ENCODE data around the gene NAV2.

The NAV2 gene

DNA sequence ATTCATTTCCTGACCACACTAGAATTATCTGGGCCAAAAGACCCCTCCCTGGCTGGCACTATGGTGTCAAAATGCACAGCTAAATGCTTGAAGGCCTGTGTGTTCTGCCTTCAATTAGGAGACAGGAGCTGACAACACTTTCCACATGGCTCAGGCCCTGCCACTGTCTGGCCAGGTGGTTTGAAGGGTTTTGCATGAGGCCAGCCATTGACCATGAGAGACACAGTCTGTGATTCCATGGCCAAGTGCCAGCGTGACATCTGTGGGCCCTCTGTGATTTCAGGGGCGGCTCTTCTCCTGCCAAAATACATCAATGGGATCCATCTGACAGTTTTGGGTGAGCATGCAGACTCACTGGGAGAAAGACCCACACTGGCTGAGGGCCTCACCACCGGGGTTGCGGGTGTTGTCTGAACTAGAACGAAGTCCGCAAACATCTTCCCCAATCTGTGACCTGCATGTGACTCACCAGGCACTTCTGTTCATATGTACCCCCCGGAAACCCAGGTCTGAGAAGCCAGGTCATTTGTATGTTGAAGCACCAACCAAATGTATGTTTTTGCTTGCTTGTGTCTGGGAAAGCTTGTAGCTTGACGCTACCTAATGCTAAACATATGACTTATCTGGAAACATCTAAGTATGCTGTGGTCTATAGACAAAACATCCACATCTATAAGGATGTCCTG, 20.7 kb upstream of the NAV2 start:
- Histone ChIP-seq H3K36me3 (ENCODE audit: control insufficient read depth in 1 of 2, insufficient read depth in 2 of 2, low read length in 2 of 2) (no peaks in the 10 kb centered on the region), H3K4me1 (ENCODE audit: control insufficient read depth in 1 of 2, insufficient read depth in 2 of 2, low read length in 2 of 2) (no peaks in the 10 kb centered on the region), H3K4me2 (ENCODE audit: low read length) (no peak overlapping the region), H2BK5ac (ENCODE audit: low read depth, low read length, poor library complexity) (no peak overlapping the region), H3K27ac (ENCODE audit: low read depth, low read length) (no peak overlapping the region), H3K9ac (ENCODE audit: low read length) (no peak overlapping the region), H4K12ac (ENCODE audit: low read depth, low read length) (no peak overlapping the region), H4K91ac (ENCODE audit: low read depth, low read length) (no peak overlapping the region), H3K18ac (ENCODE audit: low read length) (no peak overlapping the region), H3K4ac (ENCODE audit: low read depth, low read length) (no peak overlapping the region), H3K4me3 (ENCODE audit: low read depth, low read length) (no peak overlapping the region), H2BK120ac (ENCODE audit: insufficient read depth, low read length, poor library complexity) (no peak overlapping the region), H2AK5ac (ENCODE audit: low read length) (no peak overlapping the region), H3K79me2 (ENCODE audit: control insufficient read depth, insufficient read depth, low read length, poor library complexity) (no peaks in the 10 kb centered on the region), H3K14ac (ENCODE audit: low read length) (no peak overlapping the region), H3K27me3 (ENCODE audit: insufficient read depth, low read length) (no peaks in the 10 kb centered on the region), H4K8ac (ENCODE audit: low read depth, low read length) (no peak overlapping the region), H3K23ac (ENCODE audit: low read length) (no peak overlapping the region), H2BK12ac (ENCODE audit: low read length) (no peak overlapping the region), H3K9me3 (ENCODE audit: insufficient read depth, low read depth, low read length) (no peaks in the 10 kb centered on the region), H2AFZ (ENCODE audit: insufficient read depth, low read length, poor library complexity) (no peak overlapping the region), H3K79me1 (ENCODE audit: low read length) (no peaks in the 10 kb centered on the region)
- DNase-seq, result no peak
- no CpG with 5 or more reads among the region's 8 CpGs for WGBS (ENCODE audit: extremely low coverage, insufficient coverage, insufficient read length)

GRCh38 chr11:19693146-19693545, 19.5 kb upstream of the NAV2 start:
- H3K27me3 ChIP-seq (ENCODE audit: insufficient read depth, low read length), result no peaks in the 10 kb centered on the region
- H3K18ac ChIP-seq (ENCODE audit: low read length), result no peak overlapping the region
- H3K23ac ChIP-seq (ENCODE audit: low read length), result no peak overlapping the region
- no peaks in the 10 kb centered on the region for H3K79me1 ChIP-seq (ENCODE audit: low read length)
- H3K4me2 ChIP-seq (ENCODE audit: low read length), result no peak overlapping the region
- H3K4me1 ChIP-seq (ENCODE audit: control insufficient read depth in 1 of 2, insufficient read depth in 2 of 2, low read length in 2 of 2), result peaks cover 0 to 2% of the 10 kb centered on the region in 2 experiments
- no peaks in the 10 kb centered on the region for H3K79me2 ChIP-seq (ENCODE audit: control insufficient read depth, insufficient read depth, low read length, poor library complexity)
- no peak overlapping the region for H4K8ac ChIP-seq (ENCODE audit: low read depth, low read length)
- H2AK5ac ChIP-seq (ENCODE audit: low read length), result no peak overlapping the region
- H3K14ac ChIP-seq (ENCODE audit: low read length), result no peak overlapping the region
- H3K4me3 ChIP-seq (ENCODE audit: low read depth, low read length), result no peak overlapping the region
- H2BK12ac ChIP-seq (ENCODE audit: low read length), result no peak overlapping the region
- no peak overlapping the region for H3K4ac ChIP-seq (ENCODE audit: low read depth, low read length)
- no peak for DNase-seq
- H2BK120ac ChIP-seq (ENCODE audit: insufficient read depth, low read length, poor library complexity), result no peak overlapping the region
- H3K9ac ChIP-seq (ENCODE audit: low read length), result no peak overlapping the region
- H3K36me3 ChIP-seq (ENCODE audit: control insufficient read depth in 1 of 2, insufficient read depth in 2 of 2, low read length in 2 of 2), result no peaks in the 10 kb centered on the region
- no peak overlapping the region for H4K12ac ChIP-seq (ENCODE audit: low read depth, low read length)
- no peak overlapping the region for H3K27ac ChIP-seq (ENCODE audit: low read depth, low read length)
- H3K9me3 ChIP-seq (ENCODE audit: insufficient read depth, low read depth, low read length), result no peaks in the 10 kb centered on the region
- WGBS (ENCODE audit: extremely low coverage, insufficient coverage, insufficient read length), result no CpG with 5 or more reads among the region's 5 CpGs
- no peak overlapping the region for H2AFZ ChIP-seq (ENCODE audit: insufficient read depth, low read length, poor library complexity)
- no peak overlapping the region for H2BK5ac ChIP-seq (ENCODE audit: low read depth, low read length, poor library complexity)
- no peak overlapping the region for H4K91ac ChIP-seq (ENCODE audit: low read depth, low read length)

DNA sequence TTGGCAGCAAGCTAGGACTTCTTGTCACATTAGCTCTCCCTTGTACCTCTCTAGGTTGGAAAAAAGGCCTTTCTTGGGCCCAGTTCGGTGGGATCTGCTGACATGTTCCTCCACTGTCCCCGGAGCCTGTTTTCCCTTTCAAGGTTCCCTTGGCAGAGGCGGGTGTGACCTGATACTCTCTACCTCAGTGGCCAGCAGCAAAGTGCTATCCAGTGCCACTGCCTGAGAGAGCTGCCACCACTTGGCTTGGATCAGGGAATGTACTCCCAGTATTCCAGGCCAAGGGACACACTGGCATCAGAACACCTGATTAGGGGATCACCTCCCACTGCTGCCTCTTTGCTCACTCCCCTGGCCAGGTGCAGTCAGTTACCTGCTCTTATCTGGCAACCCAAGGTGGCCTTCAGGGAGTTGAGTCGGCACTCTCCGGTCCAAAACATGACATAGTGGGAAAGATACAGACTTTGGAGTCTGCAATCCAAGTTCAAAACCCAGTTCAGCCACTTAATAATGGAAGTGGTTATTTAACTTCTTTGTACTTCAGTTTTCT, 17.8 kb upstream of the NAV2 start:
- no peaks in the 10 kb centered on the region for H3K79me1 ChIP-seq (ENCODE audit: low read length)
- H3K27ac ChIP-seq (ENCODE audit: low read depth, low read length), result no peak overlapping the region
- H2BK12ac ChIP-seq (ENCODE audit: low read length), result no peak overlapping the region
- peaks cover 0 to 2% of the 10 kb centered on the region in 2 experiments for H3K4me1 ChIP-seq (ENCODE audit: control insufficient read depth in 1 of 2, insufficient read depth in 2 of 2, low read length in 2 of 2)
- H2AK5ac ChIP-seq (ENCODE audit: low read length), result no peak overlapping the region
- H2BK120ac ChIP-seq (ENCODE audit: insufficient read depth, low read length, poor library complexity), result no peak overlapping the region
- H3K9ac ChIP-seq (ENCODE audit: low read length), result no peak overlapping the region
- H3K18ac ChIP-seq (ENCODE audit: low read length), result no peak overlapping the region
- DNase-seq, result no peak
- H2BK5ac ChIP-seq (ENCODE audit: low read depth, low read length, poor library complexity), result no peak overlapping the region
- no peak overlapping the region for H3K14ac ChIP-seq (ENCODE audit: low read length)
- H3K79me2 ChIP-seq (ENCODE audit: control insufficient read depth, insufficient read depth, low read length, poor library complexity), result no peaks in the 10 kb centered on the region
- H3K4me2 ChIP-seq (ENCODE audit: low read length), result no peak overlapping the region
- no peaks in the 10 kb centered on the region for H3K36me3 ChIP-seq (ENCODE audit: control insufficient read depth in 1 of 2, insufficient read depth in 2 of 2, low read length in 2 of 2)
- no peak overlapping the region for H2AFZ ChIP-seq (ENCODE audit: insufficient read depth, low read length, poor library complexity)
- no peak overlapping the region for H4K12ac ChIP-seq (ENCODE audit: low read depth, low read length)
- H3K9me3 ChIP-seq (ENCODE audit: insufficient read depth, low read depth, low read length), result no peaks in the 10 kb centered on the region
- no peak overlapping the region for H3K23ac ChIP-seq (ENCODE audit: low read length)
- H4K91ac ChIP-seq (ENCODE audit: low read depth, low read length), result no peak overlapping the region
- H3K4me3 ChIP-seq (ENCODE audit: low read depth, low read length), result no peak overlapping the region
- no CpG with 5 or more reads among the region's 5 CpGs for WGBS (ENCODE audit: extremely low coverage, insufficient coverage, insufficient read length)
- no peak overlapping the region for H4K8ac ChIP-seq (ENCODE audit: low read depth, low read length)
- H3K4ac ChIP-seq (ENCODE audit: low read depth, low read length), result no peak overlapping the region
- no peaks in the 10 kb centered on the region for H3K27me3 ChIP-seq (ENCODE audit: insufficient read depth, low read length)

DNA sequence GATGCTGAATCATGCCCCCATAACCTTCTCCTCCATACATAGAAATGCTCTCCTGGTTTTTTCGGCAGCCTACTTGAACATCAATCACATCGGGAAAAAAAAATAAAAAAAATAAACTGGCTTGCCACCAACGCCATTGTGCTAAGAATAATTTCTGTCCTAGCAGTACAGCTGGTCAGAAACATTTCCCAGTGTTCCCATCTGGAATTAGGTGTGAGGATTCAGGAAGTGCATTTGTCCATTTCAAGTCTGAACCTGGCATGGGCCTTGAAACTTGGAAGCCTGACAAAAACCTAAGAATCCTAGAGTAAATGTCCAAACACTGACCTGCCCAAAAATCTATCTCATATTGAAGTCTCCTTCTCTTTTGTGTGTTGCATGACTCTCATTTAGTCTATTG, 16.6 kb upstream of the NAV2 start:
- no peak for DNase-seq
- H2BK5ac ChIP-seq (ENCODE audit: low read depth, low read length, poor library complexity), result no peak overlapping the region
- no peak overlapping the region for H4K91ac ChIP-seq (ENCODE audit: low read depth, low read length)
- no peaks in the 10 kb centered on the region for H3K36me3 ChIP-seq (ENCODE audit: control insufficient read depth in 1 of 2, insufficient read depth in 2 of 2, low read length in 2 of 2)
- H3K79me1 ChIP-seq (ENCODE audit: low read length), result no peaks in the 10 kb centered on the region
- H3K4me1 ChIP-seq (ENCODE audit: control insufficient read depth in 1 of 2, insufficient read depth in 2 of 2, low read length in 2 of 2), result peaks cover 0 to 2% of the 10 kb centered on the region in 2 experiments
- no peaks in the 10 kb centered on the region for H3K9me3 ChIP-seq (ENCODE audit: insufficient read depth, low read depth, low read length)
- H3K14ac ChIP-seq (ENCODE audit: low read length), result no peak overlapping the region
- no peak overlapping the region for H3K23ac ChIP-seq (ENCODE audit: low read length)
- no peak overlapping the region for H2AK5ac ChIP-seq (ENCODE audit: low read length)
- no peak overlapping the region for H3K9ac ChIP-seq (ENCODE audit: low read length)
- no peak overlapping the region for H3K4me2 ChIP-seq (ENCODE audit: low read length)
- H3K79me2 ChIP-seq (ENCODE audit: control insufficient read depth, insufficient read depth, low read length, poor library complexity), result no peaks in the 10 kb centered on the region
- no CpG with 5 or more reads among the region's 3 CpGs for WGBS (ENCODE audit: extremely low coverage, insufficient coverage, insufficient read length)
- no peak overlapping the region for H3K27ac ChIP-seq (ENCODE audit: low read depth, low read length)
- H4K12ac ChIP-seq (ENCODE audit: low read depth, low read length), result no peak overlapping the region
- H3K4ac ChIP-seq (ENCODE audit: low read depth, low read length), result no peak overlapping the region
- no peak overlapping the region for H3K4me3 ChIP-seq (ENCODE audit: low read depth, low read length)
- no peak overlapping the region for H2BK12ac ChIP-seq (ENCODE audit: low read length)
- H3K27me3 ChIP-seq (ENCODE audit: insufficient read depth, low read length), result no peaks in the 10 kb centered on the region
- H3K18ac ChIP-seq (ENCODE audit: low read length), result no peak overlapping the region
- H2AFZ ChIP-seq (ENCODE audit: insufficient read depth, low read length, poor library complexity), result no peak overlapping the region
- no peak overlapping the region for H4K8ac ChIP-seq (ENCODE audit: low read depth, low read length)
- H2BK120ac ChIP-seq (ENCODE audit: insufficient read depth, low read length, poor library complexity), result no peak overlapping the region

All from trophoblast cell (in vitro differentiated cells and primary cell).